Stimulated activated memory B cell treated with anti-CD40 and anti-IgM and Interleukin-4, amounts not matched to agents 10 μg/mL and 1 μg/mL and 100 μg/mL, for 72 hours (primary cell): ENCODE measurements around the gene ADORA1.

ENCODE experiments used
- ATAC-seq: fragments of 150-1000 bp; cut with Tn5 transposase; 2 replicates; pipeline ENCODE4 v1.10.0; 2021
- H3K27ac Mint-ChIP-seq: one replicate; pipeline ENCODE4 v1.8.0; 2022; ENCODE audit warnings: mild to moderate bottlenecking, mixed read lengths
- H3K27me3 Mint-ChIP-seq: one replicate; pipeline ENCODE4 v1.8.0; 2022; ENCODE audit warnings: mixed read lengths
- H3K36me3 Mint-ChIP-seq: one replicate; pipeline ENCODE4 v1.8.0; 2022; ENCODE audit warnings: mixed read lengths
- H3K4me1 Mint-ChIP-seq: one replicate; pipeline ENCODE4 v1.8.0; 2022; ENCODE audit warnings: mixed read lengths
- H3K4me3 Mint-ChIP-seq: one replicate; pipeline ENCODE4 v1.8.0; 2022; ENCODE audit warnings: mild to moderate bottlenecking, moderate library complexity, mixed read lengths
- H3K9me3 Mint-ChIP-seq: one replicate; pipeline ENCODE4 v1.8.0; 2022; ENCODE audit warnings: mixed read lengths

ADORA1 gene

GRCh38 chr1:203202431-203203245 lies 75.1 kb downstream of the ADORA1 start:
- peaks cover 64% of the 10 kb centered on the region for H3K27me3 Mint-ChIP-seq
- ATAC-seq: no peak
- no peak overlapping the region for H3K27ac Mint-ChIP-seq
- H3K9me3 Mint-ChIP-seq: no peaks in the 10 kb centered on the region
- H3K4me3 Mint-ChIP-seq: no peak overlapping the region
- no peaks in the 10 kb centered on the region for H3K4me1 Mint-ChIP-seq
- no peaks in the 10 kb centered on the region for H3K36me3 Mint-ChIP-seq

- Mint-ChIP-seq H3K4me1 (no peaks in the 10 kb centered on the region), H3K27ac (no peak overlapping the region), H3K9me3 (no peaks in the 10 kb centered on the region), H3K27me3 (peaks cover 60% of the 10 kb centered on the region), H3K4me3 (no peak overlapping the region), H3K36me3 (no peaks in the 10 kb centered on the region)
- no peak for ATAC-seq
Measured at GRCh38 chr1:203204756-203205155, 77.2 kb downstream of the ADORA1 start.

DNA sequence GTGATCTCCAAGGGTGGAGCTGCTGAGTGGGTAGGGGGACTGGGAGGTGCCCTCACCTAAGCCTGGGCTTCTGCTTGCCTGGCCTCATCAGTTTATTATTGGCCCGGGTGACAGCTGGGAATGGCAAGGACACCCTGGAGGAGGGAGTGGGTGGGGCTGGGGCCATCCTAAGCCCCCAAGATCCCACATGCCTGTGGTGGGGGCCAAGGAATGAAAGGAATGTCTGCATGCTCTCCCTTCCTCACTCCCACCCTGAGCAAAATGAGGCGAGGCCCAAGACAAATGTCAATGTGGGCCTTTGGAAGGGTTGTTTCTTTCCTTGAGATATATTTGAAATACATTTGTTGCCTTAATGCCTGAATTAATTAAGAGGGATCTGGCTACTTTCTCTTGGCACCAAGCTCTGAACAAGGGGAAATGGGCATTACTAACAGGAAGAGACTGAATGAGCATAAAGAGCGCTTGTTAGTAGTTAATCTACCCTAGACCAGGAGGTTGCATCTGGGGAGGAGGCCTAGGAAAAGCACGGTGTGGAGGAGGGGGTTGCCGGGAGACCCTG lies 78.7 kb downstream of the ADORA1 start:
- Mint-ChIP-seq H3K27me3 (peaks cover 45% of the 10 kb centered on the region), H3K4me3 (no peak overlapping the region)
- no peak for ATAC-seq

DNA sequence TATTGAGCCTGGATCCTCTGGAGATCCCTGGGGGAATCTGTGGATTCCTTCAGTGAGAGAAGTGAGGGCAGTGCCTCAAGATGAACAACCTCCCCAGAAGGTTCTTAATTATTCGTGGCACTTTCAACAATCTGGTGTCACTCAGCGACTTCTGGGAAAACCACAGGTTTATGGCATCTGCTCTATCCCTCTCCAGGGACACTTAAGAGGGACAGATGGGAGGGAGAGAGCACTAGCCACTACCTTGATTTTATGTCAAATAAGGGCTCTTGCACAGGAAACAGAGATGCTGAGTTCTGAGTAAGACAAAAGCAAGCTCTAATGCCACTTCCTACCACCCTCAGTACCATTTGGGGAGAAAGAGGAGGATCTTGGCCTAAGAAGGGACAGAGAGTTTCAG lies 80.2 kb downstream of the ADORA1 start:
- Mint-ChIP-seq H3K27ac (no peak overlapping the region), H3K4me1 (no peaks in the 10 kb centered on the region), H3K36me3 (no peaks in the 10 kb centered on the region), H3K4me3 (no peak overlapping the region), H3K9me3 (no peaks in the 10 kb centered on the region), H3K27me3 (peaks cover 31% of the 10 kb centered on the region)
- no peak for ATAC-seq

More for the DNA sequence above, 78.7 kb downstream of the ADORA1 start:
- Mint-ChIP-seq H3K9me3 (no peaks in the 10 kb centered on the region), H3K36me3 (no peaks in the 10 kb centered on the region), H3K4me1 (no peaks in the 10 kb centered on the region), H3K27ac (no peak overlapping the region)

DNA sequence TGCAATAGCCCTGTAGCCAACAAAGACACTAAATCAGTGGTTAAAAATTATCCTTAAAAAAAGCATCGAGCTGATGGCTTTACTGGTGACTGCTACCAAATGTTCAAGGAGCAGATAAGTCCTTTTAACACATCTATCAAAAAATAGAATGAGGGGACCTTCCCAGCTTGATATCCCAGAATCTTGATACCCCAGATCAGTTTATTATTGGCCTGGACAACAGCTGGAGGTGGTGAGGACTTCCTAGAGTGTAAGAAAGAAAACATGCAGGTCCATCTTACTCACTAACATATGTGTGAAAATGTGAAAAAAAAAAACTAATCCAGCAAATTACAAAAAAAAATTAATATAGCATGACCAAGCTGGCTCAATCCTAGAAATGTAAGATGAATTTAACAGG lies 80.7 kb downstream of the ADORA1 start:
- ATAC-seq: no peak
- Mint-ChIP-seq H3K4me3 (no peak overlapping the region), H3K9me3 (no peaks in the 10 kb centered on the region), H3K27me3 (peaks cover 31% of the 10 kb centered on the region), H3K27ac (no peak overlapping the region), H3K36me3 (no peaks in the 10 kb centered on the region), H3K4me1 (no peaks in the 10 kb centered on the region)

- no peak overlapping the region for H3K4me3 Mint-ChIP-seq
- H3K9me3 Mint-ChIP-seq: no peaks in the 10 kb centered on the region
- no peaks in the 10 kb centered on the region for H3K4me1 Mint-ChIP-seq
- H3K36me3 Mint-ChIP-seq: no peaks in the 10 kb centered on the region
- no peak overlapping the region for H3K27ac Mint-ChIP-seq
- ATAC-seq: no peak
- H3K27me3 Mint-ChIP-seq: peaks cover 15% of the 10 kb centered on the region
Measured at GRCh38 chr1:203210350-203210749, 82.8 kb downstream of the ADORA1 start.

DNA sequence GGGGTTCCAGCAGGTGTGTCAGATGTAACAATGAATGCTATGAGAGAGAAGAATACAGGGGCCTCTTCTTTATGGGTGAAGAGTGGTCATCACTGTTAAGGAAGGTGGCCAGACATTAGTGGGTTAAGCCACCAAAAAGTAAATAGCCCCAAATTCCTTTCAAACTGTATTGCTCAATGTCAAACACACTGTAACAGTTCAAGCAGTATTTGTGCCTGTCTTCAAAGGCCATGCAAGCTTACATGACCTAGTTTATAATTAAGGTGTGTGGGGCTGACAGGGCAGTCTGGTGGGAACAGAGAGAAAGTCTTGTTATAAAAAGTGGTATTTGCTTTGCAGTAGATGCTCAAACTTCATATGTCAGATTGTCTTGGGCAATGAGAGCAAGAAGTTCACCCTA lies 83.5 kb downstream of the ADORA1 start:
- H3K36me3 Mint-ChIP-seq: no peaks in the 10 kb centered on the region
- no peaks in the 10 kb centered on the region for H3K9me3 Mint-ChIP-seq
- no peak overlapping the region for H3K4me3 Mint-ChIP-seq
- no peak for ATAC-seq
- peaks cover 17% of the 10 kb centered on the region for H3K27me3 Mint-ChIP-seq
- peaks cover under 1% of the 10 kb centered on the region for H3K4me1 Mint-ChIP-seq
- no peak overlapping the region for H3K27ac Mint-ChIP-seq

DNA sequence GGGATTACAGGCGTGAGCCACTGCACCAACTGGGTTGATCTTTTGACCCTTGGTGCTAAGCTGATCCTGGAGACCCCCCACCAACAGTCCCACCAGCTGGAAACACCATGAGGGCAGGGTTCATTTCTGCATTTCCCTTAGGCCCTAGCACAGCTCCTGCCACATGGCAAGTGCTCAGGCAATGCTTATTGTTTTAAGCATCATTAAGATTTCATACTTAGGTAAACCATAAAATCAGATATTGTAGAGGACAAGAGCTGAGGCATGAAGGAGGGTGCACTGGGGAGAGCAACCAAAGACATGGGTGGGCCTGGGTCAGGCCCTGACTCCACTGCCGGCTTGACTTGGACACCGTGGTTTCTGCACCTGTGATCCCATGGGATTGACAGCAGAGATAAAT lies 84.3 kb downstream of the ADORA1 start:
- H3K4me1 Mint-ChIP-seq: peaks cover 5% of the 10 kb centered on the region
- no peak overlapping the region for H3K27ac Mint-ChIP-seq
- ATAC-seq: no peak
- H3K27me3 Mint-ChIP-seq: peaks cover 24% of the 10 kb centered on the region
- H3K36me3 Mint-ChIP-seq: no peaks in the 10 kb centered on the region
- H3K9me3 Mint-ChIP-seq: no peaks in the 10 kb centered on the region
- H3K4me3 Mint-ChIP-seq: no peak overlapping the region

GRCh38 chr1:203213126-203213525 lies 85.6 kb downstream of the ADORA1 start:
- Mint-ChIP-seq H3K27ac (no peak overlapping the region), H3K4me3 (no peak overlapping the region), H3K4me1 (peaks cover 5% of the 10 kb centered on the region), H3K27me3 (peaks cover 21% of the 10 kb centered on the region), H3K9me3 (no peaks in the 10 kb centered on the region), H3K36me3 (no peaks in the 10 kb centered on the region)
- no peak for ATAC-seq

DNA sequence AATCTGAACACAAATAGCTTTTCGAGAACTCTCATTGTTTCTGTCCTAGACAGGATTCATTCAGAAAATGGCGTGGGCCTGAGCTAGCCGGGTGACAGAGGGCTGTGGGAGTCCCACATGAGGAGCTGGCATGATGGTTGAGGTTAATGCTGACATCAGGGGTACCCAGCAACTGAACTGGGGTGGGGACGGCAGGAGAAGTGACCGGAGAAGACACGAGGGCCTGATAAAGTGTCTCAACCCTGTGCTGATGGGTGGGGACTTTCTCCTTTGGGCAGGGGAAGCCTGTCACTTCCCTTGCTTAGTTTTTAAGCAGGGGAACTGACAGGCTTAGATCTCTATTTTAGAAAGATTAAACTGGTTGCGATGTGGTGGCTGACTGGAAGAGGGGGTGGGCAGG lies 87.3 kb downstream of the ADORA1 start:
- Mint-ChIP-seq H3K9me3 (no peaks in the 10 kb centered on the region), H3K4me3 (no peak overlapping the region), H3K27ac (no peak overlapping the region), H3K27me3 (peaks cover 21% of the 10 kb centered on the region), H3K36me3 (no peaks in the 10 kb centered on the region), H3K4me1 (peaks cover 5% of the 10 kb centered on the region)
- no peak for ATAC-seq

GRCh38 chr1:203215573-203215972 lies 88.0 kb downstream of the ADORA1 start:
- no peak overlapping the region for H3K27ac Mint-ChIP-seq
- H3K36me3 Mint-ChIP-seq: no peaks in the 10 kb centered on the region
- no peak for ATAC-seq
- peaks cover 5% of the 10 kb centered on the region for H3K4me1 Mint-ChIP-seq
- H3K4me3 Mint-ChIP-seq: no peak overlapping the region
- H3K27me3 Mint-ChIP-seq: peaks cover 21% of the 10 kb centered on the region
- no peaks in the 10 kb centered on the region for H3K9me3 Mint-ChIP-seq

DNA sequence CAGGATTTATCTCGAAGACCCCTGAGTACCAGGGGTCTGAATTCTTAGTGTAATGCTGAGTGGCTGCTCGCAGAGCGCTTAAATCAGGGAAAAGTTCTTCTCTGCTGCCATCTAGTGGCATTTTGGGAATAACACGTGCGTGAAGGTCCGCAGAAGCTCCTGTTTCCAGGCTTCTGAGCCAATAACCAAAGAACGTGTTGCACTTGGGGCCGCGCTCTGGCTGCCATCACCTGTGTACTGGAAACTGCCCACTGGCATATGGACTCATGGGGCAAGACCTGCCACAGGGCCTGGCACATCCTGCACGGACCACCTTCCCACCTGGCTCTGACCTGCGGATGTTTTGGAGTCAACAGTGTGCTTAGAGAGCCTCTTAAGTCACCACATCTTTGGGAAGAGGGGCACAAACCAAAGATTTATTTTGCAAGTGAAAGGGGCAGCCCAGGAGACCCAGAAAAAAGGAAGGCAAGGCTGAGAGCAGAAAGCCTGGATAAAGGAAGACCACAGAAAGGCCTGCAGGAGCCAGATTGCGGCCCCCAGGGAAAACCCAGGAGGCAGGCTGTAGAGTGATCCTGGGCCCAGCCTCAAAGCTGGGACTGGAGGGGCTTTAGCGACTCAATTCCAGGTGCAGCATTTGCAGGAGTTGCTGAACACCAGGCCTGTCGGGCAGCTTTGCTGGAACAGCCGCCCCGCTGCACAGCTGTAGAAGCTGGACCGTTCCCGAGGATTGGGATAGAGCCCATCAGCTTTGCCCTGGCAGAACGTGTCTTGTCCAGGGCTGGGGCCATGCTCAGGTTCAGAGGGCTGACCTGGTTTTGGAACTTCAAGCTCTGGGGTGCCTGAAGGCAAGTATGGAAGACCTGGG lies 89.0 kb downstream of the ADORA1 start:
- Mint-ChIP-seq H3K36me3 (no peaks in the 10 kb centered on the region), H3K27ac (no peak overlapping the region), H3K4me3 (no peak overlapping the region), H3K9me3 (no peaks in the 10 kb centered on the region), H3K4me1 (peaks cover 5% of the 10 kb centered on the region), H3K27me3 (peaks cover 21% of the 10 kb centered on the region)
- ATAC-seq: no peak
